Mucosa of descending colon (tissue), 3 donors: ENCODE measurements around the gene DNAH17. TPM values are rescaled to one million over a fixed set of nuclear protein-coding genes. Genes with fewer than 3 reads are reported as not detected.

Source experiments
- ATAC-seq: fragments of 200-7000 bp; cut with Tn5 transposase; one replicate; pipeline ENCODE4 v1.9.1; 2020; ENCODE audit warnings: mild to moderate bottlenecking, moderate library complexity
- DNase-seq, 3 donors: peaks; one replicate each; pipeline ENCODE4 v3.0.0-alpha.2; 2020
- H3K36me3 ChIP-seq: fragments of 200-600 bp; one replicate; pipeline ENCODE4 v1.8.0; 2021; ENCODE audit warnings: low read depth, mild to moderate bottlenecking
- H3K4me1 ChIP-seq: fragments of 200-600 bp; one replicate; pipeline ENCODE4 v1.8.0; 2021; ENCODE audit warnings: low read depth, mild to moderate bottlenecking
- H3K4me3 ChIP-seq: fragments of 200-600 bp; one replicate; pipeline ENCODE4 v1.8.0; 2021; ENCODE audit warnings: mild to moderate bottlenecking
- H3K9me3 ChIP-seq: fragments of 200-600 bp; one replicate; pipeline ENCODE4 v1.8.0; 2021; ENCODE audit warnings: mild to moderate bottlenecking
- CTCF ChIP-seq: fragments of 200-600 bp; IDR thresholded peaks from one replicate; pipeline ENCODE4 v1.8.0; 2022; ENCODE audit warnings: antibody characterized with exemption, mild to moderate bottlenecking
- intact Hi-C, 2 donors: fragments of 100-400 bp; cut with DNase I in 1 of 2; cut with micrococcal nuclease in 1 of 2; formaldehyde crosslinking; loops; one replicate each; pipeline versions ENCODE4 v1.11.0 to v1.11.1; 2022; cut with DNase I, micrococcal nuclease
- total RNA-seq, 3 donors: library from RNA; stranded (reverse); fragmentation: NEBNext Ultra II Directional in 2 of 3; extraction: Animal tissue kit (Norgen Biotek cat#: 25700) in 2 of 3; gene quantifications; one replicate each; pipeline versions ENCODE4 v1.2.1 to v1.2.4, GENCODE V29; 2021 to 2023
- donor health status: DM: no; HTN: no; CAD: no; lungs with moderate emphysema.
- donor health status: DM: no; HTN: no; CAD: no.
- donor health status: DM: no; HTN: yes; CAD: no.

The DNAH17 gene
- total RNA-seq, 3 donors from 2014 or later, result 0.06 to 0.17 TPM; not detected in 1

GRCh38 chr17:78596871-78597764 is 19.9 kb upstream of the DNAH17 start:
- intact Hi-C loops, result no loop called here
- DNase-seq (peak in 1 of 3 donors; percentile 10), ATAC-seq (peak; percentile 53)
- Histone ChIP-seq H3K36me3 (no peaks in the 10 kb centered on the region), H3K4me1 (peaks cover 5% of the 10 kb centered on the region), H3K9me3 (no peaks in the 10 kb centered on the region), H3K4me3 (no peak overlapping the region)
- TF ChIP-seq CTCF, result no peak

GRCh38 chr17:78595135-78595810 is 18.1 kb upstream of the DNAH17 start:
- no peak for ATAC-seq
- H3K4me1 ChIP-seq, result peaks cover 12% of the 10 kb centered on the region
- intact Hi-C loops, result no loop called here
- H3K36me3 ChIP-seq, result no peaks in the 10 kb centered on the region
- TF ChIP-seq CTCF, result no peak
- DNase-seq, result peak in 1 of 3 donors; percentile 2
- H3K4me3 ChIP-seq, result no peak overlapping the region
- H3K9me3 ChIP-seq, result no peaks in the 10 kb centered on the region

- ATAC-seq (no peak), DNase-seq (no peak)
- H3K4me1 ChIP-seq, result peaks cover 12% of the 10 kb centered on the region
- no peak for TF ChIP-seq CTCF
- intact Hi-C loops, result no loop called here
- no peaks in the 10 kb centered on the region for H3K9me3 ChIP-seq
- H3K4me3 ChIP-seq, result no peak overlapping the region
- H3K36me3 ChIP-seq, result no peaks in the 10 kb centered on the region
These were observed 15.8 kb upstream of the DNAH17 start for GRCh38 chr17:78592991-78593329.

GRCh38 chr17:78591263-78591671 is 14.1 kb upstream of the DNAH17 start:
- peak in 1 of 3 donors; percentile 36 for DNase-seq
- Histone ChIP-seq H3K9me3 (no peaks in the 10 kb centered on the region), H3K36me3 (no peaks in the 10 kb centered on the region), H3K4me1 (peaks cover 12% of the 10 kb centered on the region), H3K4me3 (no peak overlapping the region)
- intact Hi-C loops, result no loop called here
- no peak for TF ChIP-seq CTCF
- ATAC-seq, result no peak

GRCh38 chr17:78589885-78590284 is 12.7 kb upstream of the DNAH17 start:
- TF ChIP-seq CTCF, result no peak
- intact Hi-C loops, result no loop called here
- DNase-seq, result no peak
- H3K36me3 ChIP-seq, result no peaks in the 10 kb centered on the region
- H3K4me1 ChIP-seq, result peaks cover 12% of the 10 kb centered on the region
- H3K4me3 ChIP-seq, result no peak overlapping the region
- ATAC-seq, result no peak
- H3K9me3 ChIP-seq, result no peaks in the 10 kb centered on the region
